ENCODE measurements around the gene SNX24.

SNX24 gene

GRCh38 chr5:123033157-123033671, 187.8 kb downstream of the SNX24 start:
- DNase-seq: no peak

GRCh38 chr5:123035360-123035917, 190.0 kb downstream of the SNX24 start:
- DNase-seq: peak in 1 of 2 donors; percentile 14

- DNase-seq: no peak
Observed at GRCh38 chr5:123035918-123036390, 190.5 kb downstream of the SNX24 start.

- DNase-seq: peak; percentile 19 to 41
Observed at GRCh38 chr5:123036391-123037103, 191.1 kb downstream of the SNX24 start, which contains the start of gene PPIC. PPIC (minus strand) TSS chr5:123036725; CDS start chr5:123036625, 100 bp downstream.

- DNase-seq: no peak
Observed at GRCh38 chr5:123037104-123037418, 191.6 kb downstream of the SNX24 start.

GRCh38 chr5:123039673-123040072, 194.3 kb downstream of the SNX24 start:
- DNase-seq: no peak

- no peak for DNase-seq
Observed at GRCh38 chr5:123044926-123045617, 199.7 kb downstream of the SNX24 start.

- DNase-seq: no peak
Observed at GRCh38 chr5:123046222-123046621, 200.8 kb downstream of the SNX24 start.

GRCh38 chr5:123047706-123048105, 202.3 kb downstream of the SNX24 start:
- DNase-seq: no peak

- DNase-seq: no peak
Observed at GRCh38 chr5:123051206-123051605, 205.8 kb downstream of the SNX24 start.

All from stimulated activated CD4-positive, alpha-beta T cell treated with anti-CD3 and anti-CD28 coated beads, Interleukin-2, amount 100 ng/mL, for 24 hours (primary cell).